Caco-2 (cell line): ENCODE data around the gene SPTBN1. TPM values are rescaled to one million over a fixed set of nuclear protein-coding genes. Genes with fewer than 3 reads are reported as not detected.

Experiments
- BruUV-seq: library from RNA; stranded (reverse); fragments of 400-500 nt; replicated peaks from 2 replicates; lab custom pipeline; 2021; lab: Mats Ljungman, UMichigan
- CTCF ChIA-PET: fragments of 300-600 bp; sonication (Branson Sonifier 250); formaldehyde crosslinking; loops from one replicate; lab custom pipeline; 2022; ENCODE audit warnings: antibody characterized with exemption; lab: Charles Lee
- POLR2A ChIA-PET: fragments of 300-600 bp; sonication (Branson Sonifier 250); formaldehyde crosslinking; loops from one replicate; lab custom pipeline; 2022; ENCODE audit warnings: antibody characterized with exemption; lab: Charles Lee
- DNase-seq, 2 experiments: peaks; one replicate each; pipeline versions ENCODE4 v3.0.0 to v3.0.0-alpha.2; 2020 to 2022
- H3K27me3 ChIP-seq: replicated peaks from 2 replicates; pipeline ENCODE4 v1.6.0; 2011; ENCODE audit warnings: low read length; ENCODE audit not compliant: control insufficient read depth, insufficient read depth
- H3K36me3 ChIP-seq: 2 replicates; pipeline ENCODE4 v1.5.1; 2011; ENCODE audit warnings: low read length; ENCODE audit not compliant: control insufficient read depth, insufficient read depth
- H3K4me1 ChIP-seq: fragments of 250-450 bp; sonication (Bioruptor Pico); 2 replicates; pipeline ENCODE4 v1.5.1; 2020; ENCODE audit warnings: mild to moderate bottlenecking
- H3K4me3 ChIP-seq: 2 replicates; pipeline ENCODE4 v1.5.1; 2011; ENCODE audit warnings: low read depth, mild to moderate bottlenecking, control low read depth, low read length
- H3K9me3 ChIP-seq: fragments of 250-450 bp; sonication (Bioruptor Pico); 2 replicates; pipeline ENCODE4 v1.5.1; 2020; ENCODE audit warnings: mild to moderate bottlenecking, moderate library complexity
- H3K27ac Mint-ChIP-seq: one replicate; pipeline ENCODE4 v1.8.0; 2022; ENCODE audit warnings: mixed read lengths; ENCODE audit not compliant: unreplicated experiment
- H3K27me3 Mint-ChIP-seq: one replicate; pipeline ENCODE4 v1.8.0; 2022; ENCODE audit warnings: mixed read lengths; ENCODE audit not compliant: insufficient read depth, unreplicated experiment
- H3K36me3 Mint-ChIP-seq: one replicate; pipeline ENCODE4 v1.8.0; 2022; ENCODE audit warnings: mild to moderate bottlenecking, mixed read lengths; ENCODE audit not compliant: insufficient read depth, unreplicated experiment
- H3K4me1 Mint-ChIP-seq: one replicate; pipeline ENCODE4 v1.8.0; 2022; ENCODE audit warnings: low read depth, mixed read lengths; ENCODE audit not compliant: unreplicated experiment
- H3K4me3 Mint-ChIP-seq: one replicate; pipeline ENCODE4 v1.8.0; 2022; ENCODE audit warnings: mild to moderate bottlenecking, moderate library complexity, mixed read lengths; ENCODE audit not compliant: unreplicated experiment
- H3K9me3 Mint-ChIP-seq: one replicate; pipeline ENCODE4 v1.8.0; 2022; ENCODE audit warnings: mixed read lengths; ENCODE audit not compliant: unreplicated experiment
- CTCF ChIP-seq, 2 experiments: fragments of 200-600 bp in 1 of 2; IDR thresholded peaks; 1 replicate in 1 of 2; 2 replicates in 1 of 2; pipeline versions ENCODE4 v1.5.1 to v1.8.0; 2011 to 2022; ENCODE audit warnings: antibody characterized with exemption in 1 of 2, control low read depth in 1 of 2, inconsistent platforms in 1 of 2, low read depth in 1 of 2, low read length in 1 of 2, mild to moderate bottlenecking in 1 of 2, moderate library complexity in 1 of 2; ENCODE audit not compliant: insufficient read depth in 1 of 2, severe bottlenecking in 1 of 2, unreplicated experiment in 1 of 2
- intact Hi-C: fragments of 100-400 bp; cut with micrococcal nuclease; formaldehyde crosslinking; loops from one replicate; pipeline ENCODE4 v1.10.0; 2022; ENCODE audit not compliant: unreplicated experiment
- total RNA-seq: library from RNA; stranded (reverse); gene quantifications from 2 replicates; pipeline ENCODE4 v1.2.3, GENCODE V29; 2022

SPTBN1 gene
- total RNA-seq, 1 experiment from 2014 or later: 361 TPM

GRCh38 chr2:54553775-54554174, 97.6 kb downstream of the SPTBN1 start:
- Histone ChIP-seq H3K4me3 (no peak overlapping the region), H3K27me3 (no peaks in the 10 kb centered on the region), H3K36me3 (no peaks in the 10 kb centered on the region), H3K9me3 (no peaks in the 10 kb centered on the region), H3K4me1 (peaks cover 58% of the 10 kb centered on the region)
- CTCF ChIA-PET: no interaction called here
- no peak for TF ChIP-seq CTCF (IDR thresholded peaks at IDR 0.05; ENCODE audit: insufficient read depth in 1 of 2, low read depth in 1 of 2, low read length in 1 of 2, severe bottlenecking in 1 of 2, unreplicated experiment in 1 of 2)
- intact Hi-C loops: no loop called here
- peaks cover 30% of the 10 kb centered on the region for H3K36me3 Mint-ChIP-seq
- peak overlapping the region; percentile 46 for H3K27ac Mint-ChIP-seq
- no peaks in the 10 kb centered on the region for H3K27me3 Mint-ChIP-seq
- no peak overlapping the region for H3K4me3 Mint-ChIP-seq
- DNase-seq: no peak
- POLR2A ChIA-PET: no interaction called here
- H3K9me3 Mint-ChIP-seq: no peaks in the 10 kb centered on the region
- BruUV-seq: no TSS peak
- peaks cover 60% of the 10 kb centered on the region for H3K4me1 Mint-ChIP-seq

DNA sequence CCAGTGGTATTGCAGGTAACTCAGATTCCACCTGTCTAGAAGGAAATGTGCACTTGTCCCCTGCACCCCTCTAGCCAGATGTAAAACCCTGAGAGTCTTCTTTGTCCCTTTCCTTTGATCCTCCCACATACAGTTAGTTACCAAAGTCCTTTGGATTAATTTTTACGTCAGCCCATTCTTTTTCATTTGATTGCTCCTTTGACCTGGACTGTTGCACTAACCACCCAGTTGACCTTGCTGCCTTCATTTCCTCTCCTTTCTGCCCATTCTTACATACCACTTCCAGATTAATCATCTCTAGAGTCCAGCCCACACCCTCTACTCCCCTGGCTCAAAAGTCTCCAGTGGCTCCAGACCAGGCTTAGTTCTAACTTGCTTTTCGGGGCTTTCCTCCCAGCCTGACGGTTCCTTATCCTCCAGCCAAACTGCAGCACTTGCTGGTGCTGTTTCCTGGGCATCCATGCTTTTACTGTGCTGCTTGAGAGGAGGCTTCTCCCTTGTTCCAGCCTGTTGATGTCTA, 99.3 kb downstream of the SPTBN1 start:
- Mint-ChIP-seq H3K4me3 (no peak overlapping the region), H3K4me1 (peaks cover 53% of the 10 kb centered on the region), H3K9me3 (no peaks in the 10 kb centered on the region), H3K27ac (peak overlapping the region; percentile 33), H3K27me3 (no peaks in the 10 kb centered on the region), H3K36me3 (peaks cover 40% of the 10 kb centered on the region)
- Histone ChIP-seq H3K9me3 (no peaks in the 10 kb centered on the region), H3K4me1 (peaks cover 42% of the 10 kb centered on the region), H3K27me3 (no peaks in the 10 kb centered on the region), H3K36me3 (no peaks in the 10 kb centered on the region), H3K4me3 (no peak overlapping the region)
- ChIA-PET POLR2A (no interaction called here), CTCF (no interaction called here)
- no TSS peak for BruUV-seq
- TF ChIP-seq CTCF (IDR thresholded peaks at IDR 0.05; ENCODE audit: insufficient read depth in 1 of 2, low read depth in 1 of 2, low read length in 1 of 2, severe bottlenecking in 1 of 2, unreplicated experiment in 1 of 2): no peak
- DNase-seq: no peak
- intact Hi-C loops: no loop called here

- intact Hi-C loops: loop anchor here (1.0 kb wide), 1 partner anchor 23 kb away; no protein-coding TSS in a partner anchor
- POLR2A ChIA-PET: no interaction called here
- no peaks in the 10 kb centered on the region for H3K27me3 Mint-ChIP-seq
These were observed 100.5 kb downstream of the SPTBN1 start for GRCh38 chr2:54556621-54557121.

More at GRCh38 chr2:54556621-54557121, 100.5 kb downstream of the SPTBN1 start:
- no peak for TF ChIP-seq CTCF (IDR thresholded peaks at IDR 0.05; ENCODE audit: insufficient read depth in 1 of 2, low read depth in 1 of 2, low read length in 1 of 2, severe bottlenecking in 1 of 2, unreplicated experiment in 1 of 2)
- no peak for DNase-seq
- Mint-ChIP-seq H3K4me3 (peak overlapping the region; percentile 87), H3K27ac (peak overlapping the region; percentile 73), H3K36me3 (peaks cover 48% of the 10 kb centered on the region), H3K4me1 (peaks cover 53% of the 10 kb centered on the region), H3K9me3 (no peaks in the 10 kb centered on the region)
- Histone ChIP-seq H3K4me1 (peaks cover 36% of the 10 kb centered on the region), H3K4me3 (no peak overlapping the region), H3K27me3 (no peaks in the 10 kb centered on the region), H3K9me3 (no peaks in the 10 kb centered on the region), H3K36me3 (no peaks in the 10 kb centered on the region)
- no TSS peak for BruUV-seq
- CTCF ChIA-PET: no interaction called here
